ENCODE results near the gene SCAMP4.
A peak's percentile ranks its signal among the peaks of the same experiment; 100 is the strongest.

SCAMP4 gene

DNA sequence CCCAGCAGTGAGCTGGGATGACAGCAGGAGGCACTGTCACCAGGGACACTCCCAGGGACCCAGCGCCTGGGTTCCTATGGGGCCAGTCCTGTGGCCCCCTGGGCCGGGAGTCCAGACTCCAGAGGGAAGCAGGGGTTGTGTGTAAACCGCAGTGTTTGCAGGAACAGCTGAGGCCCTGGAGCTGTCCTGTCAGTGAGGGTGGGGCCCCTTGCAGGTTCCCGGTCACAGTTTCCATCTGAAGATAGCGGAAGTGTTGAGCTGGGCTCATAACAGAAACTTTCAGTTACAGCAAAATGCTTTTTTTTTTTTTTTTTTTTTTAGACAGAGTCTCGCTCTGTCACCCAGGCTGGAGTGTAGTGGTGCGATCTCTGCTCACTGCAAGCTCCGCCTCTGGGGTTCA is 18.1 kb downstream of the SCAMP4 start:
- H3K4me3 ChIP-seq (ENCODE audit: low read depth in 1 of 2, low read length in 1 of 2) = no peak overlapping the region
- H3K4me1 ChIP-seq (ENCODE audit: control insufficient read depth in 1 of 2, insufficient read depth in 1 of 2, low read depth in 1 of 2, low read length in 1 of 2) = no peaks in the 10 kb centered on the region
- no peak for TF ChIP-seq CTCF (IDR thresholded peaks at IDR 0.05)
- H3K27ac ChIP-seq = no peak overlapping the region
- no peaks in the 10 kb centered on the region for H3K9me3 ChIP-seq
- no peaks in the 10 kb centered on the region for H3K27me3 ChIP-seq
- peaks cover 28% of the 10 kb centered on the region for H3K36me3 ChIP-seq

GRCh38 chr19:1924320-1924961 is 19.2 kb downstream of the SCAMP4 start:
- Histone ChIP-seq H3K36me3 (peaks cover 23% of the 10 kb centered on the region), H3K27ac (no peak overlapping the region), H3K9me3 (no peaks in the 10 kb centered on the region), H3K4me1 (ENCODE audit: control insufficient read depth in 1 of 2, insufficient read depth in 1 of 2, low read depth in 1 of 2, low read length in 1 of 2) (peaks cover 7% of the 10 kb centered on the region in 2 experiments), H3K27me3 (no peaks in the 10 kb centered on the region), H3K4me3 (ENCODE audit: low read depth in 1 of 2, low read length in 1 of 2) (no peak overlapping the region)
- no peak for TF ChIP-seq CTCF (IDR thresholded peaks at IDR 0.05)

GRCh38 chr19:1925544-1925943 is 20.3 kb downstream of the SCAMP4 start:
- H3K9me3 ChIP-seq = no peaks in the 10 kb centered on the region
- peaks cover 13 to 15% of the 10 kb centered on the region in 2 experiments for H3K4me1 ChIP-seq (ENCODE audit: control insufficient read depth in 1 of 2, insufficient read depth in 1 of 2, low read depth in 1 of 2, low read length in 1 of 2)
- no peak overlapping the region for H3K27ac ChIP-seq
- H3K27me3 ChIP-seq = peaks cover 8% of the 10 kb centered on the region
- H3K36me3 ChIP-seq = peaks cover 23% of the 10 kb centered on the region
- no peak overlapping the region for H3K4me3 ChIP-seq (ENCODE audit: low read depth in 1 of 2, low read length in 1 of 2)
- no peak for TF ChIP-seq CTCF (IDR thresholded peaks at IDR 0.05)

DNA sequence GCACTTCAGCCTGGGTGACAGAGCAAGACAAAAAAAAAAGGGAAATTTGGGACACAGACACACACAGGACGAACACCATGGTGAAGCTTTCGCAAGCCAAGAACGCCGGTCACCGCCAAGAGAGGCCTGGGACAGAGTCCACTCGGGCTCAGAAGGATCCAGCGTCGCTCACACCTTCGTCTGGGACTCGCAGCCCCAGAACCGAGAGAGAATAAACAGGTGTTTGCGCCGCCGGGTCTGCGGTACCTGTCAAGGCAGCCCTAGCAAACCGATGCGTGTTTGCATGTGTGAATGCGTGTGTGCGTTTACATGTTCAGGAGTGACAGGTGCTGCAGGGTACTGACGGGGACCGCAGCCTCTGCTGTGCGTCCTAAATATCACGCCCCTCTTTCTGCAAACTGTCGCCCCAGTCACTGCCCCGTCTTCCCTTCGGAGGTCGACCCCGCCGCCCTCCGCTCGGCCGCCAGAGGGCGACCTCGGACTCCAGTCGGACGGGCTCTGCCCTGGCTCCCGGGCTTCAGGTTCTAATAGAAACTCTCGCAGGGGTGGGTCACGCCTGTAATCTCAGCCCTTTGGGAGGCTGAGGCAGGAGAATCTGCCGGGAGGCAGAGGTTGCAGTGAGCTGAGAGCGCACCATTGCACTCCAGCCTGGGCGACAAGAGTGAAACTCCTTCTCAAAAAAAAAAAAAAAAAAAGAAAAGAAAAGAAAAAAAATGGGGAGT is 24.0 kb downstream of the SCAMP4 start:
- Histone ChIP-seq H3K9me3 (no peaks in the 10 kb centered on the region), H3K4me1 (ENCODE audit: control insufficient read depth in 1 of 2, insufficient read depth in 1 of 2, low read depth in 1 of 2, low read length in 1 of 2) (peaks cover 13 to 15% of the 10 kb centered on the region in 2 experiments), H3K36me3 (peaks cover 7% of the 10 kb centered on the region), H3K27me3 (peaks cover 26% of the 10 kb centered on the region), H3K27ac (peak overlapping the region; percentile 46), H3K4me3 (ENCODE audit: low read depth in 1 of 2, low read length in 1 of 2) (peak overlapping the region; percentile 52 to 53)
- TF ChIP-seq CTCF (IDR thresholded peaks at IDR 0.05) = peak; percentile 93

- H3K27ac ChIP-seq = no peak overlapping the region
- no peaks in the 10 kb centered on the region for H3K9me3 ChIP-seq
- no peak for TF ChIP-seq CTCF (IDR thresholded peaks at IDR 0.05)
- peaks cover 26% of the 10 kb centered on the region for H3K27me3 ChIP-seq
- H3K36me3 ChIP-seq = no peaks in the 10 kb centered on the region
- no peak overlapping the region for H3K4me3 ChIP-seq (ENCODE audit: low read depth in 1 of 2, low read length in 1 of 2)
- H3K4me1 ChIP-seq (ENCODE audit: control insufficient read depth in 1 of 2, insufficient read depth in 1 of 2, low read depth in 1 of 2, low read length in 1 of 2) = peaks cover 13 to 22% of the 10 kb centered on the region in 2 experiments
Measured at GRCh38 chr19:1931445-1931844, 26.2 kb downstream of the SCAMP4 start.

All from neutrophil (primary cell).